SK-N-MC (cell line): Measurements from ENCODE around the gene AGO3.

ENCODE experiments used
- EZH2 ChIP-seq: fragments of 200-600 bp; sonication (generic); IDR thresholded peaks from one replicate; pipeline ENCODE4 v1.6.1; 2017; ENCODE audit warnings: antibody characterized with exemption
- POLR2AphosphoS5 ChIP-seq: IDR thresholded peaks from 2 replicates; pipeline ENCODE4 v1.6.1; 2012; ENCODE audit warnings: mild to moderate bottlenecking, low read depth, low read length, borderline replicate concordance

DNA sequence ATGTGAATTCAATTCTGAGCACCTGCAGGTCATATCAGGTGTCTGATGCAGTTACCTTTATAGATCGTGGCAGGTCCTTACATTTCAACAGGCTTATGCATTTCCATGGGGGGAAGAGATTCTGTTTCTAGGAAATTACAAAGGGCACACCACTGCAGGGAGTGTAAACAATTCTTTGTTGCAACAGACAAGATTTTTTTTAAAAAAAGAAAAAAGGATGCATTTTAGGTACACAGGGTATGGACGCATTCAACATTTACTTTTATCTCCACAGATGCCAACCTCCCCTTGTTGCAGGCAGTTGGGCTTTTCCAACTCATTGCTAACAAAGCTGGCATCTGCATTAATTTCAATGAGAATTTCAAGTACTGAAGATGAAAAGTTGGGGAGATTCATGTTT is 139.4 kb downstream of the AGO3 start:
- TF ChIP-seq EZH2: no peak
- TF ChIP-seq POLR2AphosphoS5: no peak
